HL-60 (cell line): ENCODE data around the gene FAM229A.

ENCODE experiments used
- DNase-seq, 2 experiments: peaks; one replicate each; pipeline ENCODE4 v3.0.0-alpha.2; 2010 to 2020; ENCODE audit warnings: low read depth in 1 of 2, low spot score in 1 of 2
- H3K27ac ChIP-seq: fragments of 250-450 bp; sonication (Bioruptor Pico); replicated peaks from 2 replicates; pipeline ENCODE4 v1.5.1; 2020; ENCODE audit warnings: mild to moderate bottlenecking, moderate library complexity
- H3K27me3 ChIP-seq: fragments of 250-450 bp; sonication (Bioruptor Pico); 2 replicates; pipeline ENCODE4 v1.5.1; 2021; ENCODE audit warnings: mild to moderate bottlenecking, moderate library complexity; ENCODE audit not compliant: insufficient read depth, poor library complexity, severe bottlenecking
- H3K4me3 ChIP-seq: replicated peaks from 2 replicates; pipeline ENCODE4 v1.5.1; 2011; ENCODE audit warnings: mild to moderate bottlenecking, control low read depth, low read length; ENCODE audit not compliant: insufficient read depth
- CTCF ChIP-seq: IDR thresholded peaks from one replicate; pipeline ENCODE4 v1.5.1; 2011; ENCODE audit warnings: low read length, control low read depth, inconsistent platforms; ENCODE audit not compliant: insufficient read depth
- GABPA ChIP-seq: IDR thresholded peaks from 2 replicates; pipeline ENCODE4 v1.6.1; 2012; ENCODE audit warnings: low read depth
- POLR2AphosphoS5 ChIP-seq: IDR thresholded peaks from 2 replicates; pipeline ENCODE4 v1.6.1; 2012; ENCODE audit warnings: low read depth
- REST ChIP-seq: IDR thresholded peaks from 2 replicates; pipeline ENCODE4 v1.6.1; 2012; ENCODE audit warnings: low read depth; ENCODE audit not compliant: insufficient replicate concordance
- SPI1 ChIP-seq: IDR thresholded peaks from 2 replicates; pipeline ENCODE4 v1.6.1; 2012; ENCODE audit warnings: low read depth, mild to moderate bottlenecking, borderline replicate concordance

The FAM229A gene

GRCh38 chr1:32393832-32394140 is 31.5 kb upstream of the FAM229A start:
- Histone ChIP-seq H3K27ac (peak overlapping the region; percentile 73), H3K27me3 (no peaks in the 10 kb centered on the region), H3K4me3 (peak overlapping the region; percentile 71)
- no peak for TF ChIP-seq REST
- TF ChIP-seq POLR2AphosphoS5 = 0 out of 2 replicates have a peak, but pooled peaks have one; percentile 18
- DNase-seq = peak in 1 of 2 experiments; percentile 43

GRCh38 chr1:32393136-32393535 is 30.9 kb upstream of the FAM229A start:
- Histone ChIP-seq H3K4me3 (peak overlapping the region; percentile 71), H3K27ac (peak overlapping the region; percentile 73), H3K27me3 (no peaks in the 10 kb centered on the region)
- DNase-seq = no peak
- TF ChIP-seq SPI1 (no peak), REST (no peak), GABPA (no peak), POLR2AphosphoS5 (no peak), CTCF (no peak)

GRCh38 chr1:32392325-32392724 is 30.0 kb upstream of the FAM229A start:
- Histone ChIP-seq H3K27ac (peak overlapping the region; percentile 73), H3K27me3 (no peaks in the 10 kb centered on the region), H3K4me3 (no peak overlapping the region)
- TF ChIP-seq REST = no peak
- no peak for TF ChIP-seq CTCF
- TF ChIP-seq SPI1 = no peak
- no peak for TF ChIP-seq GABPA
- no peak for TF ChIP-seq POLR2AphosphoS5
- DNase-seq = peak in 1 of 2 experiments; percentile 41
